Ascending aorta (tissue), 2 donors: Measurements from ENCODE around the gene TECPR1. TPM values are rescaled to one million over a fixed set of nuclear protein-coding genes. Genes with fewer than 3 reads are reported as not detected.

Experiments used
- DNase-seq, 2 donors: peaks; one replicate each; pipeline ENCODE4 v3.0.0-alpha.2; 2019; ENCODE audit warnings: low spot score in 2 of 2
- H3K27ac ChIP-seq, 2 donors: fragments of 200-600 bp; sonication (generic); one replicate each; pipeline ENCODE4 v1.5.1; 2016 to 2017; ENCODE audit warnings: mild to moderate bottlenecking in 1 of 2
- H3K27me3 ChIP-seq: fragments of 200-600 bp; sonication (generic); one replicate; pipeline ENCODE4 v1.5.1; 2017
- H3K36me3 ChIP-seq, 2 donors: fragments of 200-600 bp; sonication (generic); one replicate each; pipeline ENCODE4 v1.5.1; 2016
- H3K4me1 ChIP-seq, 2 donors: fragments of 200-600 bp; sonication (generic); one replicate each; pipeline ENCODE4 v1.5.1; 2016 to 2017; ENCODE audit warnings: mild to moderate bottlenecking in 1 of 2
- H3K4me3 ChIP-seq, 2 donors: fragments of 200-600 bp; sonication (generic); one replicate each; pipeline ENCODE4 v1.5.1; 2016 to 2017; ENCODE audit warnings: mild to moderate bottlenecking in 1 of 2
- H3K9me3 ChIP-seq, 2 donors: fragments of 200-600 bp; sonication (generic); one replicate each; pipeline ENCODE4 v1.5.1; 2016
- CTCF ChIP-seq, 3 experiments: fragments of 200-600 bp in 2 of 3; fragments of 450-650 bp in 1 of 3; sonication (generic) in 2 of 3; IDR thresholded peaks; one replicate each; pipeline ENCODE4 v1.5.1; 2016 to 2019; ENCODE audit warnings: antibody characterized with exemption in 3 of 3, mild to moderate bottlenecking in 1 of 3, moderate library complexity in 1 of 3
- intact Hi-C: fragments of 100-400 bp; cut with DNase I; formaldehyde crosslinking; loops from one replicate; pipeline ENCODE4 v1.15.1; 2023
- total RNA-seq: library from RNA; depleted of rRNA; stranded (reverse); fragments of >200 nt; gene quantifications from one replicate; pipeline ENCODE4 v1.1.0, GENCODE V29; 2016

Gene TECPR1
- total RNA-seq, 1 donor from 2014 or later: 28.1 TPM

GRCh38 chr7:98202367-98203195 lies 49.5 kb downstream of the TECPR1 start:
- Histone ChIP-seq H3K27ac (no peak overlapping the region), H3K27me3 (no peaks in the 10 kb centered on the region), H3K4me3 (no peak overlapping the region), H3K36me3 (peaks cover 32 to 52% of the 10 kb centered on the region in 2 donors), H3K9me3 (peaks cover 6 to 7% of the 10 kb centered on the region in 2 donors), H3K4me1 (no peaks in the 10 kb centered on the region)
- DNase-seq: peak in 1 of 2 donors; percentile 57
- intact Hi-C loops: no loop called here
- TF ChIP-seq CTCF (IDR thresholded peaks at IDR 0.05): no peak

GRCh38 chr7:98200364-98200763 lies 51.7 kb downstream of the TECPR1 start:
- Histone ChIP-seq H3K9me3 (peaks cover 7 to 9% of the 10 kb centered on the region in 2 donors), H3K4me3 (no peak overlapping the region), H3K4me1 (no peaks in the 10 kb centered on the region), H3K27me3 (no peaks in the 10 kb centered on the region), H3K36me3 (peaks cover 16 to 50% of the 10 kb centered on the region in 2 donors), H3K27ac (no peak overlapping the region)
- no peak for TF ChIP-seq CTCF (IDR thresholded peaks at IDR 0.05)
- no peak for DNase-seq
- intact Hi-C loops: no loop called here

GRCh38 chr7:98199131-98199530 lies 52.9 kb downstream of the TECPR1 start:
- no peak overlapping the region for H3K27ac ChIP-seq
- no peak overlapping the region for H3K4me3 ChIP-seq
- H3K36me3 ChIP-seq: peaks cover 7 to 50% of the 10 kb centered on the region in 2 donors
- no peaks in the 10 kb centered on the region for H3K4me1 ChIP-seq
- H3K27me3 ChIP-seq: no peaks in the 10 kb centered on the region
- no peak for TF ChIP-seq CTCF (IDR thresholded peaks at IDR 0.05)
- no peak for DNase-seq
- intact Hi-C loops: no loop called here
- H3K9me3 ChIP-seq: peaks cover 7 to 9% of the 10 kb centered on the region in 2 donors

GRCh38 chr7:98196706-98197605 lies 55.1 kb downstream of the TECPR1 start:
- no peak overlapping the region for H3K27ac ChIP-seq
- no peak for DNase-seq
- no peak overlapping the region for H3K4me3 ChIP-seq
- H3K27me3 ChIP-seq: no peaks in the 10 kb centered on the region
- no peaks in the 10 kb centered on the region for H3K4me1 ChIP-seq
- intact Hi-C loops: no loop called here
- no peak for TF ChIP-seq CTCF (IDR thresholded peaks at IDR 0.05)
- peaks cover 7 to 9% of the 10 kb centered on the region in 2 donors for H3K9me3 ChIP-seq
- peaks cover 18 to 57% of the 10 kb centered on the region in 2 donors for H3K36me3 ChIP-seq

- intact Hi-C loops: no loop called here
- no peak for DNase-seq
Observed at GRCh38 chr7:98194672-98195457, 57.2 kb downstream of the TECPR1 start.

More at GRCh38 chr7:98194672-98195457, 57.2 kb downstream of the TECPR1 start:
- no peak for TF ChIP-seq CTCF (IDR thresholded peaks at IDR 0.05)
- Histone ChIP-seq H3K27me3 (no peaks in the 10 kb centered on the region), H3K4me1 (no peaks in the 10 kb centered on the region), H3K27ac (no peak overlapping the region), H3K9me3 (peaks cover 7 to 9% of the 10 kb centered on the region in 2 donors), H3K36me3 (peaks cover 25 to 66% of the 10 kb centered on the region in 2 donors), H3K4me3 (no peak overlapping the region)
